ENCODE measurements around the gene NAV2. TPM values are rescaled to one million over a fixed set of nuclear protein-coding genes. Genes with fewer than 3 reads are reported as not detected.

Gene NAV2
- total RNA-seq, 1 experiment from 2014 or later = 46.3 TPM

GRCh38 chr11:19701421-19701820 is 11.2 kb upstream of the NAV2 start:
- H3K9me3 Mint-ChIP-seq = peaks cover 0 to 3% of the 10 kb centered on the region in 2 experiments; a peak in 2 of 5 replicates
- H3K56ac ChIP-seq (ENCODE audit: insufficient read length, low read depth, low read length) = no peak overlapping the region
- no CpG with 5 or more reads among the region's 2 CpGs for WGBS (ENCODE audit: extremely low coverage, insufficient read length, low lambda C conversion rate)
- H3K79me1 ChIP-seq (ENCODE audit: insufficient read depth, low read depth, low read length, poor library complexity, severe bottlenecking) = no peaks in the 10 kb centered on the region
- H3K4me1 Mint-ChIP-seq = peaks cover 24 to 41% of the 10 kb centered on the region in 2 experiments
- no peak for DNase-seq
- no peak overlapping the region for H3T11ph ChIP-seq (ENCODE audit: low read length)
- no peak overlapping the region for H3K23ac ChIP-seq (ENCODE audit: insufficient read length, low read depth, low read length)
- no peak overlapping the region for H3K27ac Mint-ChIP-seq
- H2BK20ac ChIP-seq (ENCODE audit: low read depth, low read length, poor library complexity, severe bottlenecking) = no peak overlapping the region
- H3K23me2 ChIP-seq (ENCODE audit: insufficient read length, low read depth, low read length, poor library complexity, severe bottlenecking) = no peaks in the 10 kb centered on the region
- H4K20me1 ChIP-seq (ENCODE audit: control insufficient read depth, insufficient read depth, insufficient read length) = no peaks in the 10 kb centered on the region
- H3K9ac ChIP-seq (ENCODE audit: extremely low read depth, insufficient read length, low read length) = no peak overlapping the region
- H3K4ac ChIP-seq (ENCODE audit: low read depth, low read length) = no peak overlapping the region
- no peak overlapping the region for H3K27ac ChIP-seq (ENCODE audit: insufficient read length, low read depth, low read length)
- no peak overlapping the region for H4K91ac ChIP-seq (ENCODE audit: insufficient read length, low read depth, low read length)
- peaks cover 16% of the 10 kb centered on the region for H3K27me3 Mint-ChIP-seq (ENCODE audit: low read depth)
- H3K14ac ChIP-seq (ENCODE audit: insufficient read depth, low read length) = no peak overlapping the region
- H3K4me1 ChIP-seq (ENCODE audit: insufficient read depth, low read length) = peaks cover 4% of the 10 kb centered on the region; the same call in 1 of the 2 replicates
- H2AK5ac ChIP-seq (ENCODE audit: insufficient read length, low read length) = no peak overlapping the region
- H3K36me3 Mint-ChIP-seq (ENCODE audit: insufficient read depth in 1 of 3, low read depth in 3 of 3) = no peaks in the 10 kb centered on the region; a peak in 1 of 7 replicates
- H3K4me2 ChIP-seq (ENCODE audit: insufficient read depth, insufficient read length, low read length) = no peak overlapping the region
- no peak overlapping the region for H2BK120ac ChIP-seq (ENCODE audit: low read depth, low read length, poor library complexity, severe bottlenecking)
- no peak overlapping the region for H3K4me3 Mint-ChIP-seq
- H3K79me2 ChIP-seq (ENCODE audit: insufficient read depth, low read length) = no peaks in the 10 kb centered on the region
- H3K27me3 ChIP-seq (ENCODE audit: insufficient read depth, low read length) = no peaks in the 10 kb centered on the region
- H2BK12ac ChIP-seq (ENCODE audit: insufficient read length, low read depth, low read length) = no peak overlapping the region
- no peaks in the 10 kb centered on the region for H3K9me3 ChIP-seq (ENCODE audit: control insufficient read depth, low read depth, low read length)
- H4K5ac ChIP-seq (ENCODE audit: insufficient read length, low read depth, low read length) = no peak overlapping the region
- TF ChIP-seq, protein P1, sequence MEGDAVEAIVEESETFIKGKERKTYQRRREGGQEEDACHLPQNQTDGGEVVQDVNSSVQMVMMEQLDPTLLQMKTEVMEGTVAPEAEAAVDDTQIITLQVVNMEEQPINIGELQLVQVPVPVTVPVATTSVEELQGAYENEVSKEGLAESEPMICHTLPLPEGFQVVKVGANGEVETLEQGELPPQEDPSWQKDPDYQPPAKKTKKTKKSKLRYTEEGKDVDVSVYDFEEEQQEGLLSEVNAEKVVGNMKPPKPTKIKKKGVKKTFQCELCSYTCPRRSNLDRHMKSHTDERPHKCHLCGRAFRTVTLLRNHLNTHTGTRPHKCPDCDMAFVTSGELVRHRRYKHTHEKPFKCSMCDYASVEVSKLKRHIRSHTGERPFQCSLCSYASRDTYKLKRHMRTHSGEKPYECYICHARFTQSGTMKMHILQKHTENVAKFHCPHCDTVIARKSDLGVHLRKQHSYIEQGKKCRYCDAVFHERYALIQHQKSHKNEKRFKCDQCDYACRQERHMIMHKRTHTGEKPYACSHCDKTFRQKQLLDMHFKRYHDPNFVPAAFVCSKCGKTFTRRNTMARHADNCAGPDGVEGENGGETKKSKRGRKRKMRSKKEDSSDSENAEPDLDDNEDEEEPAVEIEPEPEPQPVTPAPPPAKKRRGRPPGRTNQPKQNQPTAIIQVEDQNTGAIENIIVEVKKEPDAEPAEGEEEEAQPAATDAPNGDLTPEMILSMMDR (conservative IDR thresholded peaks at IDR 0.05) = no peak
- no peak overlapping the region for H4K8ac ChIP-seq (replicated peaks; ENCODE audit: insufficient read length, low read depth, low read length)
- H2BK5ac ChIP-seq (ENCODE audit: insufficient read length, low read length) = no peak overlapping the region
- H3K18ac ChIP-seq (ENCODE audit: insufficient read length, low read depth, low read length) = no peak overlapping the region
- no peak overlapping the region for H2AFZ ChIP-seq (ENCODE audit: low read length)
- H2BK15ac ChIP-seq (ENCODE audit: low read depth, low read length) = no peak overlapping the region
